IMR-90 (cell line): Measurements from ENCODE around the gene EMSY. TPM values are rescaled to one million over a fixed set of nuclear protein-coding genes. Genes with fewer than 3 reads are reported as not detected.

Experiments used
- ATAC-seq: fragments of 200-7000 bp; cut with Tn5 transposase; 2 replicates; pipeline ENCODE4 v1.9.1; 2020; ENCODE audit warnings: low read depth, mild to moderate bottlenecking, moderate library complexity
- BruUV-seq: library from RNA; stranded (reverse); fragments of 400-500 nt; replicated peaks from 2 replicates; lab custom pipeline; 2021; lab: Mats Ljungman, UMichigan
- CTCF ChIA-PET: fragments of 300-600 bp; formaldehyde crosslinking; extraction: SDS; loops from one replicate; lab custom pipeline; 2021; ENCODE audit warnings: antibody characterized with exemption; lab: Yijun Ruan, JAX
- POLR2A ChIA-PET: fragments of 300-600 bp; sonication (Branson Sonifier 250); formaldehyde crosslinking; loops from one replicate; lab custom pipeline; 2022; ENCODE audit warnings: antibody characterized with exemption; ENCODE audit not compliant: unreplicated experiment; lab: Charles Lee
- DNase-seq: peaks from one replicate; pipeline ENCODE4 v3.0.0; 2013
- H2AFZ ChIP-seq: replicated peaks from 2 replicates; pipeline ENCODE3; 2013; ENCODE audit warnings: low read length, mild to moderate bottlenecking; ENCODE audit not compliant: poor library complexity
- H2AK5ac ChIP-seq: 2 replicates; pipeline ENCODE4 v1.6.1; 2013; ENCODE audit warnings: low read depth, low read length, inconsistent platforms
- H2AK9ac ChIP-seq: replicated peaks from 2 replicates; pipeline ENCODE3; 2013; ENCODE audit warnings: mild to moderate bottlenecking, low read depth, low read length, moderate library complexity; ENCODE audit not compliant: poor library complexity
- H2BK120ac ChIP-seq: 2 replicates; pipeline ENCODE4 v1.6.1; 2013; ENCODE audit warnings: low read depth, low read length, inconsistent platforms
- H2BK15ac ChIP-seq: 3 replicates; pipeline ENCODE4 v1.6.1; 2013; ENCODE audit warnings: low read depth, low read length, inconsistent platforms
- H2BK20ac ChIP-seq: 2 replicates; pipeline ENCODE4 v1.6.1; 2013; ENCODE audit warnings: low read depth, mild to moderate bottlenecking, inconsistent platforms, low read length, moderate library complexity
- H2BK5ac ChIP-seq: 2 replicates; pipeline ENCODE4 v1.6.1; 2013; ENCODE audit warnings: mild to moderate bottlenecking, low read depth, low read length, inconsistent platforms; ENCODE audit not compliant: poor library complexity, severe bottlenecking
- H3K14ac ChIP-seq: replicated peaks from 2 replicates; pipeline ENCODE4 v1.6.1; 2013; ENCODE audit warnings: low read depth, low read length, inconsistent platforms
- H3K18ac ChIP-seq: 2 replicates; pipeline ENCODE4 v1.6.1; 2013; ENCODE audit warnings: low read depth, low read length, control low read depth
- H3K23ac ChIP-seq: 2 replicates; pipeline ENCODE4 v1.6.1; 2013; ENCODE audit warnings: low read depth, low read length, inconsistent platforms
- H3K27ac ChIP-seq: 2 replicates; pipeline ENCODE4 v1.5.1; 2013; ENCODE audit warnings: mild to moderate bottlenecking, control low read depth, low read length; ENCODE audit not compliant: insufficient read depth
- H3K27me3 ChIP-seq: 2 replicates; pipeline ENCODE4 v1.6.1; 2013; ENCODE audit warnings: low read length; ENCODE audit not compliant: control insufficient read depth, insufficient read depth
- H3K36me3 ChIP-seq: 2 replicates; pipeline ENCODE4 v1.6.1; 2013; ENCODE audit warnings: low read length, mixed read lengths; ENCODE audit not compliant: control insufficient read depth, insufficient read depth
- H3K4ac ChIP-seq: 2 replicates; pipeline ENCODE4 v1.6.1; 2013; ENCODE audit warnings: low read depth, low read length, inconsistent platforms
- H3K4me1 ChIP-seq: 2 replicates; pipeline ENCODE4 v1.6.1; 2013; ENCODE audit warnings: low read length, mixed read lengths; ENCODE audit not compliant: control insufficient read depth, insufficient read depth
- H3K4me2 ChIP-seq: 2 replicates; pipeline ENCODE4 v1.6.1; 2013; ENCODE audit warnings: low read depth, mild to moderate bottlenecking, control low read depth, low read length, moderate library complexity
- H3K4me3 ChIP-seq: 2 replicates; pipeline ENCODE4 v1.5.1; 2013; ENCODE audit warnings: low read depth, mild to moderate bottlenecking, control low read depth, low read length, moderate library complexity; ENCODE audit not compliant: insufficient read depth
- H3K56ac ChIP-seq: 2 replicates; pipeline ENCODE4 v1.6.1; 2013; ENCODE audit warnings: low read length, inconsistent platforms; ENCODE audit not compliant: insufficient read depth; ENCODE audit errors: extremely low read depth
- H3K79me1 ChIP-seq, 2 experiments: 2 replicates each; pipeline ENCODE4 v1.6.1; 2013; ENCODE audit warnings: low read length in 2 of 2, inconsistent platforms in 1 of 2, low read depth in 1 of 2
- H3K9ac ChIP-seq: 2 replicates; pipeline ENCODE4 v1.6.1; 2013; ENCODE audit warnings: low read depth, low read length, control low read depth
- H3K9me1 ChIP-seq: 2 replicates; pipeline ENCODE4 v1.6.1; 2013; ENCODE audit warnings: low read length, inconsistent platforms; ENCODE audit not compliant: insufficient read depth
- H3K9me3 ChIP-seq: 2 replicates; pipeline ENCODE4 v1.6.1; 2013; ENCODE audit warnings: low read length; ENCODE audit not compliant: control insufficient read depth, insufficient read depth
- H4K20me1 ChIP-seq: 2 replicates; pipeline ENCODE4 v1.6.1; 2013; ENCODE audit warnings: low read length, inconsistent platforms; ENCODE audit not compliant: insufficient read depth
- H4K5ac ChIP-seq: 2 replicates; pipeline ENCODE4 v1.6.1; 2013; ENCODE audit warnings: mild to moderate bottlenecking, low read depth, low read length, control low read depth
- H4K8ac ChIP-seq, 2 experiments: 2 replicates each; pipeline ENCODE4 v1.6.1; 2013; ENCODE audit warnings: low read depth in 2 of 2, low read length in 2 of 2, control low read depth in 1 of 2, inconsistent platforms in 1 of 2
- H4K91ac ChIP-seq: 2 replicates; pipeline ENCODE4 v1.6.1; 2013; ENCODE audit warnings: low read depth, low read length, inconsistent platforms; ENCODE audit not compliant: insufficient read depth
- BHLHE40 ChIP-seq: fragments of 150-350 bp; IDR thresholded peaks from 2 replicates; pipeline ENCODE4 v1.6.1; 2016; ENCODE audit warnings: mild to moderate bottlenecking, low read depth, low read length
- CEBPB ChIP-seq: IDR thresholded peaks from 2 replicates; pipeline ENCODE4 v1.6.1; 2012; ENCODE audit warnings: low read depth, low read length, improper control_type of control experiment
- CHD1 ChIP-seq: IDR thresholded peaks from 2 replicates; pipeline ENCODE4 v1.6.1; 2012; ENCODE audit warnings: low read depth, low read length, improper control_type of control experiment
- CTCF ChIP-seq: conservative IDR thresholded peaks from 2 replicates; pipeline ENCODE4 v1.5.1; 2012; ENCODE audit warnings: mild to moderate bottlenecking, low read depth, low read length, improper control_type of control experiment
- MAFK ChIP-seq: IDR thresholded peaks from 2 replicates; pipeline ENCODE4 v1.6.1; 2012; ENCODE audit warnings: low read depth, low read length, improper control_type of control experiment
- MAZ ChIP-seq: IDR thresholded peaks from 2 replicates; pipeline ENCODE4 v1.6.1; 2012; ENCODE audit warnings: low read depth, mild to moderate bottlenecking, low read length, improper control_type of control experiment, moderate library complexity, borderline replicate concordance
- MXI1 ChIP-seq: IDR thresholded peaks from 2 replicates; pipeline ENCODE4 v1.6.1; 2012; ENCODE audit warnings: low read depth, mild to moderate bottlenecking, low read length, moderate library complexity, borderline replicate concordance
- NFE2L2 ChIP-seq: fragments of 150-350 bp; IDR thresholded peaks from 2 replicates; pipeline ENCODE4 v1.6.1; 2016; ENCODE audit warnings: low read depth, mild to moderate bottlenecking, low read length
- POLR2A ChIP-seq: IDR thresholded peaks from 2 replicates; pipeline ENCODE4 v1.6.1; 2012; ENCODE audit warnings: mild to moderate bottlenecking, low read depth, low read length
- RAD21 ChIP-seq: IDR thresholded peaks from 2 replicates; pipeline ENCODE4 v1.6.1; 2012; ENCODE audit warnings: low read length, improper control_type of control experiment
- RCOR1 ChIP-seq: IDR thresholded peaks from 2 replicates; pipeline ENCODE4 v1.6.1; 2012; ENCODE audit warnings: mild to moderate bottlenecking, low read length, improper control_type of control experiment; ENCODE audit not compliant: insufficient replicate concordance
- SMC3 ChIP-seq: fragments of 150-350 bp; IDR thresholded peaks from 2 replicates; pipeline ENCODE4 v1.6.1; 2016; ENCODE audit warnings: low read depth, mild to moderate bottlenecking, antibody characterized with exemption, low read length, moderate library complexity
- whole genome bisulfite sequencing, 2 experiments: methylation state at CpG; one replicate each; pipeline versions ENCODE4 v1.1.5 to v1.1.7; 2013; ENCODE audit warnings: missing lambda C conversion rate in 2 of 2; ENCODE audit not compliant: insufficient read length in 1 of 2; ENCODE audit errors: extremely low coverage in 2 of 2; 5-methylcytosine and 5-hydroxymethylcytosine counted together
- dilution Hi-C: fragments of 300-500 bp; cut with HindIII; formaldehyde crosslinking; loops from one replicate; pipeline ENCODE4 v1.14.3; 2018; ENCODE audit warnings: low sequenced_read_pairs; ENCODE audit not compliant: unreplicated experiment
- in situ Hi-C: fragments of 300-500 bp; cut with MboI; formaldehyde crosslinking; loops from 3 replicates; pipeline ENCODE4 v1.14.3; 2019; ENCODE audit warnings: low sequenced_read_pairs, inconsistent platforms, mixed read lengths
- intact Hi-C: fragments of 100-400 bp; cut with micrococcal nuclease; formaldehyde crosslinking; loops from 2 replicates; pipeline ENCODE4 v1.10.0; 2022
- polyA plus RNA-seq, 3 experiments: library from polyadenylated mRNA; depleted of rRNA; stranded (reverse); fragments of >200 nt; gene quantifications; 2 replicates each; pipeline ENCODE4 v1.2.3, GENCODE V29; 2012; ENCODE audit warnings: low replicate concordance in 1 of 3
- total RNA-seq: library from RNA; depleted of rRNA; stranded (reverse); fragments of >200 nt; gene quantifications from 2 replicates; pipeline ENCODE4 v1.2.3, GENCODE V29; 2012
- TF ChIP-seq, protein P1 (sequence below): fragments of 150-350 bp; IDR thresholded peaks from 2 replicates; pipeline ENCODE4 v1.6.1; 2017; ENCODE audit warnings: mild to moderate bottlenecking, antibody characterized with exemption, low read length, low read depth
- TF ChIP-seq, protein P2 (sequence below): fragments of 150-350 bp; IDR thresholded peaks from 2 replicates; pipeline ENCODE4 v1.6.1; 2016; ENCODE audit warnings: low read depth, mild to moderate bottlenecking, low read length, moderate library complexity, borderline replicate concordance

Gene EMSY
- total and polyA plus RNA-seq, 2 of the 4 experiments (the other 2 are of a cell fraction): 14.1 to 22.0 TPM

GRCh38 chr11:76397383-76397782, 47.4 kb upstream of the EMSY start:
- no peak overlapping the region for H2BK120ac ChIP-seq
- no peak overlapping the region for H3K4me3 ChIP-seq
- in situ Hi-C loops (no loop called here), intact Hi-C loops (no loop called here), dilution Hi-C loops (no loop called here)
- no peaks in the 10 kb centered on the region for H3K27me3 ChIP-seq
- no peak overlapping the region for H2AK5ac ChIP-seq
- H3K36me3 ChIP-seq: no peaks in the 10 kb centered on the region
- H3K79me1 ChIP-seq: no peaks in the 10 kb centered on the region
- H4K5ac ChIP-seq: no peak overlapping the region
- BruUV-seq: no TSS peak
- POLR2A ChIA-PET: no interaction called here
- no peak overlapping the region for H3K27ac ChIP-seq
- no peak for TF ChIP-seq MAZ
- no peak for TF ChIP-seq BHLHE40
- TF ChIP-seq NFE2L2: no peak
- TF ChIP-seq CTCF: no peak
- no peak for TF ChIP-seq RAD21
- no peak for TF ChIP-seq MXI1
- TF ChIP-seq RCOR1: no peak
- TF ChIP-seq MAFK: no peak
- no peak for TF ChIP-seq CHD1
- TF ChIP-seq, protein P1, sequence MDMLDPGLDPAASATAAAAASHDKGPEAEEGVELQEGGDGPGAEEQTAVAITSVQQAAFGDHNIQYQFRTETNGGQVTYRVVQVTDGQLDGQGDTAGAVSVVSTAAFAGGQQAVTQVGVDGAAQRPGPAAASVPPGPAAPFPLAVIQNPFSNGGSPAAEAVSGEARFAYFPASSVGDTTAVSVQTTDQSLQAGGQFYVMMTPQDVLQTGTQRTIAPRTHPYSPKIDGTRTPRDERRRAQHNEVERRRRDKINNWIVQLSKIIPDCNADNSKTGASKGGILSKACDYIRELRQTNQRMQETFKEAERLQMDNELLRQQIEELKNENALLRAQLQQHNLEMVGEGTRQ: no peak
- no peak for TF ChIP-seq SMC3
- no peak for TF ChIP-seq CEBPB
- no peak for TF ChIP-seq POLR2A
- TF ChIP-seq, protein P2, sequence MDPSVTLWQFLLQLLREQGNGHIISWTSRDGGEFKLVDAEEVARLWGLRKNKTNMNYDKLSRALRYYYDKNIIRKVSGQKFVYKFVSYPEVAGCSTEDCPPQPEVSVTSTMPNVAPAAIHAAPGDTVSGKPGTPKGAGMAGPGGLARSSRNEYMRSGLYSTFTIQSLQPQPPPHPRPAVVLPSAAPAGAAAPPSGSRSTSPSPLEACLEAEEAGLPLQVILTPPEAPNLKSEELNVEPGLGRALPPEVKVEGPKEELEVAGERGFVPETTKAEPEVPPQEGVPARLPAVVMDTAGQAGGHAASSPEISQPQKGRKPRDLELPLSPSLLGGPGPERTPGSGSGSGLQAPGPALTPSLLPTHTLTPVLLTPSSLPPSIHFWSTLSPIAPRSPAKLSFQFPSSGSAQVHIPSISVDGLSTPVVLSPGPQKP: no peak
- H3K23ac ChIP-seq: no peak overlapping the region
- DNase-seq (no peak), ATAC-seq (no peak)
- no peak overlapping the region for H3K56ac ChIP-seq
- CTCF ChIA-PET: no interaction called here
- H3K9me1 ChIP-seq: no peaks in the 10 kb centered on the region
- H3K18ac ChIP-seq: no peak overlapping the region
- H3K4me1 ChIP-seq: no peaks in the 10 kb centered on the region
- H3K4ac ChIP-seq: no peak overlapping the region
- no peaks in the 10 kb centered on the region for H4K20me1 ChIP-seq
- no peak overlapping the region for H3K4me2 ChIP-seq
- no peak overlapping the region for H4K91ac ChIP-seq
- H2AK9ac ChIP-seq: no peak overlapping the region
- no CpG with 5 or more reads among the region's 3 CpGs for WGBS, 2 experiments
- no peak overlapping the region for H3K14ac ChIP-seq
- H2BK15ac ChIP-seq: no peak overlapping the region
- H2BK5ac ChIP-seq: no peak overlapping the region
- no peak overlapping the region for H2AFZ ChIP-seq
- no peaks in the 10 kb centered on the region for H3K9me3 ChIP-seq
- H2BK20ac ChIP-seq: no peak overlapping the region
- no peak overlapping the region for H4K8ac ChIP-seq
- H3K9ac ChIP-seq: no peak overlapping the region
